Head of caudate nucleus (tissue), 42 donors: ENCODE measurements around the gene SLC35D2.
"Not testable (repeated sequence)": the region's sequence is repeated elsewhere in the genome, so short reads cannot be mapped to it uniquely, and the experiment has no call there.

Experiments
- DNase-seq, 42 donors: peaks; one replicate each; pipeline versions ENCODE4 v3.0.0 to v3.0.0-alpha.2; 2020 to 2021; ENCODE audit warnings: mixed read lengths in 7 of 42
- intact Hi-C: fragments of 100-400 bp; cut with DNase I; formaldehyde crosslinking; loops from one replicate; pipeline ENCODE4 v1.15.0; 2022

Gene SLC35D2

DNA sequence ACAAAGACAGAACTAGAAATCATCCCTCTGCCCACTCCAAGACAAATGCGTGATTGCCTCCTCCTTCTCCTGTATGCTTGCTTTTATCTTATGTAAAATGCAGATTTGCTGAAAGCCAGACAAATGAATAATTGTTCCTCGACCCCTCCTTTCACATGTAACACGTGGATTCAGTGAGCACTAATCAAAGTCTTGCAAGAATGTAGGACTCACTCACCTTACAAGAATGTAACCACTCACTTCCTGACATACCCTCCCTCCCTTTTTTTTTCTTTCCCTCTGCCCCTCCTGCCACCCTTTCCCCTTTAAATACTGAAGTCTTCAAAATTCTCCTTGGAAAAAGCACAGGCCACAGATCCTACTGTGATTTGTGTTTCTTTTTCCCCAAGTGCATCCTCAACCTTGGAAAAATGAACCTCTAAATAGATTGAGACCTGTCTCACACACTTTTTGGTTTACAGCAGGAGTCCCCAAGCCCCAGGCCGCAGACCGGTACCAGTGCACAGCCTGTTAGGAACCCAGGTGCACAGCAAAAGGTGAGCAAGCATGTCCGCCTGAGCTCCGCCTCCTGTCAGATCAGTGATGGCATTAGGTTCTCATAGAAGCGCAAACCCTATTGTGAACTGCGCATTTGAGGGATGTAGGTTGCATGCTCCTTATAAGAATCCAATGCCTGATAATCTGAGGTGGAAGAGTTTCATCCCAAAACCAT is 52.1 kb downstream of the SLC35D2 start:
- DNase-seq: no peak
- intact Hi-C loops: no loop called here

- intact Hi-C loops: no loop called here
- DNase-seq: peak in 26 of 42 donors; percentile 21 to 85 (median 54)
Observed at GRCh38 chr9:96327694-96328352, 55.7 kb downstream of the SLC35D2 start.

DNA sequence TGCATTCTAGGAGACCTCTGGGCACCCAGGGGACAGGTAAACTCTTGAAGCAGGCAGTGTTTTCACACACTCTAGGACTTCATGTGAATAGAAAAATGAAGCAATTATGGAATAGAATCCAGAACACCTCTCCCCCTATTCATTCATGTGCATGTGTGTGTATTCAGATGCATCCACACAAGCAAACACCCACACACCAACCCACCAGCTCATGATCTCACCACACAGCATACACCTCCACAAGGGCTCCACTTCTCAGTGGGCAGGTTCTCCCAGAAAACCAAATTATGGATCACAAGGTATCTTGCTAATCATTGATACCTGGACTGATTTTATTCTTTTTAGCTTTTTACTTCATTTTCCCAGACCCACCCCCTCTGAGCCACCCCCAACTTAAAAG is 60.3 kb downstream of the SLC35D2 start:
- intact Hi-C loops: no loop called here
- DNase-seq: no peak

DNA sequence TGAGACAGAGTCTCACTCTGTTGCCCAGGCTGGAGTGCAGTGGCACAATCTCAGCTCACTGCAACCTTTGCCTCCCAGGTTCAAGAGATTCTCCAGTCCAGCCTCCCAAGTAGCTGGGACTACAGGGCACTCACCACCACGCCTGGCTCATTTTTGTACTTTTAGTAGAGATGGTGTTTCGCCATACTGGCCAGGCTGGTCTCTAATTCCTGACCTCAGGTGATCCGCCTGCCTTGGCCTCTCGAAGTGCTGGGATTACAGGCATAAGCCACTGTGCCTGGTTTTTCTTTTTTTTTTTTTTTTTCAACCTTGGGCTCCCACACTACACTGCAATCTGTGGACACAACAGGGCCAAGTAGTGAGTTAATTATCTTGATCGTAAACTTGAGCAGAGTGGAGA is 60.8 kb downstream of the SLC35D2 start:
- DNase-seq, intact Hi-C loops: not testable (repeated sequence)

GRCh38 chr9:96322210-96322609 is 61.3 kb downstream of the SLC35D2 start:
- DNase-seq, intact Hi-C loops: not testable (repeated sequence)

GRCh38 chr9:96321515-96321914 is 62.0 kb downstream of the SLC35D2 start:
- intact Hi-C loops: no loop called here
- DNase-seq: no peak

DNA sequence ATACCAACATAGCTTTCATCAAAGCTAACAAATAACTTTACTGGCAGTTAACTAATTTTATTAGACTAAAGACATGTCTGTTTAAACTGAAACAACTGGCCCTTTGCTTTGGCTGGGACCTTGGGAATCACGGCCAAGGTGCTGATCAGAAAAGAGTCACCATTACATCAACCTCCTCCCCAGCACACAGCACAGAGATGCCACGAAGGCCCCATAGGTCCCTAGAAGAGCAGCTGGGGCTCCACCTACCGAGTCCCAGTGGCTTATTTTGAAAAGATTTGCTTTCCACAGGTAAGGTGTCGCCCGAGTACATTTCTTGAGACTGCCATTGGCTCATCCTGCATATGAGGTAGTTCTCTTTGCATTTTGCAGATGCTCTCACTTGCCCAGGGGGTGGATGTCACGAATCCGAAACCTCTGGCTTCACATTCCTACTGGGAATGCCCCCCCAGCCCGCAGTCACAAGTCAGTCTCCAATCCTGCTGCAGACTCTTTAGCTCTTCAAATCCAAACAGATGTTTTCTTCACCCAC is 62.7 kb downstream of the SLC35D2 start:
- intact Hi-C loops: no loop called here
- DNase-seq: no peak

GRCh38 chr9:96318921-96319565 is 64.5 kb downstream of the SLC35D2 start:
- intact Hi-C loops: loop anchor here (5.0 kb wide), 1 partner anchor 82 kb away; no protein-coding TSS in a partner anchor
- peak in 2 of 42 donors; percentile 6 to 22 for DNase-seq

DNA sequence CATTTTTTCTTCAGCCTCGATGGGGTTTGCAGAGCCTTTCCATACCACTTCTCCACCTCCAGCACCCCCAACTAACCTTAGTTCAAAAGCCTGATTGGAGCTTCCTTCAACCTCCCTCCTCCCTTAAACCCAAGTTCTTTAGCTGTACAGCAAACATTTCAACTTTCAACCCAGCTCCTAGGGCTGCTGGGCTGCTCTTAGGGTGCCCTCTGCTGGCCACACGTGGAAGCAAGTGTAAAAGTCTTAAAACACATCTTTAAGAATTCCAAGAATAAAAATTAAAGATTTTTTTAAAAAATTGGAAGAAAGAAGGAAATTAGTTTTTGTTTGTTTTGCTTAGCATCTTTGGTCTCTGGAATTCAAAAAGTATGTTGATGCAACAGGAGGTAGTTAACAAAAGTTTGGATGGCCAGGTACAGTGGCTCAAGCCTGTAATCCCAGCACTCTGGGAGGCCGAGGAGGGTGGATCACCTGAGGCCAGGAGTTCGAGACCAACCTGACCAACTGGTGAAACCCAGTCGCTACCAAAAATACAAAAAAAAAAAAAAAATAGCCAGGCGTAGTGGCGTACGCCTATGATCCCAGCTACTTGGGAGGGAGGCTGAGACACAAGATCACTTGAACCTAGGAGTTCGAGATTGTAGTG is 66.1 kb downstream of the SLC35D2 start:
- intact Hi-C loops: loop anchor here (5.0 kb wide), 1 partner anchor 80 kb away; no protein-coding TSS in a partner anchor
- DNase-seq: peak in 39 of 42 donors; percentile 12 to 86 (median 63)

GRCh38 chr9:96309850-96310249 is 73.7 kb downstream of the SLC35D2 start:
- intact Hi-C loops: no loop called here
- no peak for DNase-seq

- DNase-seq, intact Hi-C loops: not testable (repeated sequence)
Observed at GRCh38 chr9:96306958-96307357, 76.6 kb downstream of the SLC35D2 start.

GRCh38 chr9:96305171-96305570 is 78.3 kb downstream of the SLC35D2 start:
- intact Hi-C loops: no loop called here
- DNase-seq: no peak

- no peak for DNase-seq
- intact Hi-C loops: no loop called here
Observed at GRCh38 chr9:96304230-96304629, 79.3 kb downstream of the SLC35D2 start.

- no peak for DNase-seq
- intact Hi-C loops: no loop called here
Observed at GRCh38 chr9:96302021-96302420, 81.5 kb downstream of the SLC35D2 start, which contains the start of gene HSD17B3. HSD17B3 (minus strand) TSS chr9:96302176; CDS start chr9:96302104, 72 bp downstream.

DNA sequence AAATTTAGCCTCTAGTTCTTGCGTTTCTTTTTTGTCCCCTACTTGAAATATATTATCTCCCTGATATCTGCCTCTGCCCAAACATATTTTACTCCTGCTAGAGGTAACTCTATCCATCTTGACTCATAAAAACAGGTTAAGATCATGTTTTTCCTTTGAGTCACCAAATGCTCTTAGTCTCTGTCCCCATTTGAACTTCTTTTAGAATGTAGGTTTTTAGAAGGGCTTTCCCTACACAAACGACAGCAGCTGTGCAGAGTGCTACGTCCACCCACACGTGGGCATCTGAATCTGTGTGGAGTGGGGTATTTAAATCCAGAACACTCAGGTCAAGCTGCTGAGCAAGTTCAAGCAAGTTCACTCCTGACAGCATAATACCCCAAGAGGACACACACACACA is 83.7 kb downstream of the SLC35D2 start:
- DNase-seq: peak in 1 of 42 donors; percentile 18
- intact Hi-C loops: no loop called here

GRCh38 chr9:96294159-96294545 is 89.4 kb downstream of the SLC35D2 start:
- intact Hi-C loops: no loop called here

DNA sequence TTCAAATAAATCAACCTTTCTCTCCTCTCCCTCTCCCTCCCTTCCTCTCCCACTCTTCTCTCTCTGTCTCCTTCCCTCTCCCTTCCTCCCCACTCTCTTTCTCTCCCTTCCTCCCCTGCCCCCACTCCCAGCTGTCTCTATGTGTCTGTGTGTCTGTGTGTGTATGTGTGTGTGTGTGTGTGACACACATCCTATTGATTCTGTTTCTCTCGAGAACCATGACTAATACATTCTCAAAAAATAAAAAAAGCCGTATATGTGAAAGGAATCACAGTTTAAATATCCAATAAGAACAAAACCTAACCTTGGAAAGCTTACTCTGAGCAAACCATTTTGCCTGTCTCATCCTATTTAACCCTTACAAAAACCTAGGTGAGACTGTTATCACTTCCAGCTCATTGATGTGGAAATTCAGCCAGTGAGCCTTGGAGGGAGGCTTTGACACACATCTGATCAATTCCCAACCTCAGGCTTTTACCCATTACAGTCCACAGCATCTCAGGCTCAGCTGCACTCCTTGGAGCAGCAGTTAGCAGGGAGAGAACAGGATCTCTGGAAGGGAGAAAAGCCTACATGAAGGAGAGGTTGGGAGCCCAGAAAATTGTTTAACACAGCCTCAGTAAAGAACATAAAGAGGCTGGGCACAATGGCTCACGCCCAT is 89.9 kb downstream of the SLC35D2 start:
- peak in 5 of 42 donors; percentile 12 to 53 (median 22) for DNase-seq
- intact Hi-C loops: no loop called here

More at GRCh38 chr9:96294159-96294545, 89.4 kb downstream of the SLC35D2 start:
- DNase-seq: no peak

DNA sequence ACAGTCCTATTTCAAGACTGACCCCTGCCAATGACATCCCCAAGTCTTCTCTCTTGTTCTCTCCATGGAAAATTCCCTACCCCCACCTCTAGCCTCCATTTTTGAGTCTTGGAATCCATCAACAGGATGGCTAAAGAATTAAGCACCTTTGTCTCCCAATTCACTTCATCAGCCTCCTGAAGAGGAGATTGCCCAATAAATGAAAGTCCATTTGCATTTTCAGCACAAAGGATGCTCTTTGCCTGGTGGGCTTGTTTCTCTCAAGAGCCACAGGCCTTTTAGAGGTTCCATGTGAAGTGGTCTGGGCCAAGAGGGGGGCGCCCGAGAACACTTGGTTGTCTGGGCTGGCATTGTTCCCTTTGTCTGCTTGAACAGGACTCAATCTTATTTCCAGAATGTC is 94.1 kb downstream of the SLC35D2 start:
- DNase-seq: no peak
- intact Hi-C loops: no loop called here

DNA sequence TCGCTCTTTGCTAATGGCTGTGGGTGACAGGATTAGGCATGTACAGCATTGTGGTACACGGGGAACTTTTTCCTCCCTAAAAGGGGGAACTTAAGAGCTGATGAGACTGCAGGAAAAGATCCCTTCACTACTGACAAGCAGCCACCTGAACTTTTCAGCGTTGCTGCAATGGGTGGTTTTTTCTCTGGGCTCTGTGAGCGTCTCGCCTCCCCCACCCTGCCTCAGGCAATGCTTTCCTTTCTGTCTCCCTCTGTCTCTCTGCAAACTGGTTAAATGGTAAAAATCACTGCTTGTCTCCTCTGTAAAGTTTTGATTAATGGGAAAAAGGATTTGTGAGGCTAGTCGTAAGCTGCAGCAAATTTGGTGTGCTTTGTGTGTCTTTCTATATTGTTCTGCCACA is 101.9 kb downstream of the SLC35D2 start:
- DNase-seq: no peak
- intact Hi-C loops: no loop called here
